Activated CD4-positive, alpha-beta T cell treated with anti-CD3 and anti-CD28 coated beads, Interleukin-2, amount 10 ng/mL, durations not matched to agents 24 days and 14 days (primary cell): ENCODE results near the gene TECR. TPM values are rescaled to one million over a fixed set of nuclear protein-coding genes. Genes with fewer than 3 reads are reported as not detected.

Source experiments
- DNase-seq: peaks from one replicate; pipeline ENCODE4 v3.0.0; 2022
- H3K27ac Mint-ChIP-seq: one replicate; pipeline ENCODE4 v1.8.0; 2022; ENCODE audit warnings: mild to moderate bottlenecking, mixed read lengths
- H3K27me3 Mint-ChIP-seq: one replicate; pipeline ENCODE4 v1.8.0; 2022; ENCODE audit warnings: mixed read lengths
- H3K36me3 Mint-ChIP-seq: one replicate; pipeline ENCODE4 v1.8.0; 2022; ENCODE audit warnings: low read depth, mild to moderate bottlenecking, mixed read lengths
- H3K4me1 Mint-ChIP-seq: one replicate; pipeline ENCODE4 v1.8.0; 2021; ENCODE audit warnings: mixed read lengths
- H3K4me3 Mint-ChIP-seq: one replicate; pipeline ENCODE4 v1.8.0; 2022; ENCODE audit warnings: mild to moderate bottlenecking, moderate library complexity, mixed read lengths
- H3K9me3 Mint-ChIP-seq: one replicate; pipeline ENCODE4 v1.8.0; 2021; ENCODE audit warnings: mixed read lengths
- intact Hi-C: fragments of 100-400 bp; cut with micrococcal nuclease; formaldehyde crosslinking; loops from one replicate; pipeline ENCODE4 v1.15.1; 2023
- total RNA-seq: library from RNA; stranded (reverse); gene quantifications from 2 replicates; pipeline ENCODE4 v1.2.3, GENCODE V29; 2022

Gene TECR, protein sequence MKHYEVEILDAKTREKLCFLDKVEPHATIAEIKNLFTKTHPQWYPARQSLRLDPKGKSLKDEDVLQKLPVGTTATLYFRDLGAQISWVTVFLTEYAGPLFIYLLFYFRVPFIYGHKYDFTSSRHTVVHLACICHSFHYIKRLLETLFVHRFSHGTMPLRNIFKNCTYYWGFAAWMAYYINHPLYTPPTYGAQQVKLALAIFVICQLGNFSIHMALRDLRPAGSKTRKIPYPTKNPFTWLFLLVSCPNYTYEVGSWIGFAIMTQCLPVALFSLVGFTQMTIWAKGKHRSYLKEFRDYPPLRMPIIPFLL
- 108 and 119 TPM in 2 replicates for total RNA-seq

- peak within 1 kb of the TSS; percentile 94 for H3K27ac Mint-ChIP-seq
- peaks cover 14% of the 10 kb centered on the region for H3K4me1 Mint-ChIP-seq
- H3K4me3 Mint-ChIP-seq: peak within 1 kb of the TSS; percentile 90
- peaks cover 4% of the 10 kb centered on the region for H3K36me3 Mint-ChIP-seq
- no peaks in the 10 kb centered on the region for H3K9me3 Mint-ChIP-seq
- peak; percentile 100 for DNase-seq
- intact Hi-C loops: loop anchor here (1.0 to 10.0 kb wide), 4 partner anchors 11 to 1615 kb away; partner anchors contain the start of genes DNAJB1 and SYCE2
- H3K27me3 Mint-ChIP-seq: no peaks in the 10 kb centered on the region
These were observed at the start of gene TECR for GRCh38 chr19:14529254-14530004. Gene TECR, plus strand, starts transcription at chr19:14529594. Its CDS starts 103 bp downstream, at chr19:14529697.

GRCh38 chr19:14479975-14480699 lies 49.3 kb upstream of the TECR start:
- Mint-ChIP-seq H3K27ac (no peak overlapping the region), H3K9me3 (no peaks in the 10 kb centered on the region), H3K4me3 (no peak overlapping the region), H3K27me3 (no peaks in the 10 kb centered on the region), H3K4me1 (peaks cover 14% of the 10 kb centered on the region), H3K36me3 (peaks cover 6% of the 10 kb centered on the region)
- intact Hi-C loops: loop anchor here (10.0 kb wide), 1 partner anchor 595 kb away; no protein-coding TSS in a partner anchor
- DNase-seq: peak; percentile 94

GRCh38 chr19:14480700-14481079 lies 48.7 kb upstream of the TECR start:
- Mint-ChIP-seq H3K27me3 (no peaks in the 10 kb centered on the region), H3K9me3 (no peaks in the 10 kb centered on the region), H3K4me1 (peaks cover 10% of the 10 kb centered on the region), H3K4me3 (no peak overlapping the region), H3K36me3 (peaks cover 6% of the 10 kb centered on the region), H3K27ac (no peak overlapping the region)
- intact Hi-C loops: no loop called here
- no peak for DNase-seq

DNA sequence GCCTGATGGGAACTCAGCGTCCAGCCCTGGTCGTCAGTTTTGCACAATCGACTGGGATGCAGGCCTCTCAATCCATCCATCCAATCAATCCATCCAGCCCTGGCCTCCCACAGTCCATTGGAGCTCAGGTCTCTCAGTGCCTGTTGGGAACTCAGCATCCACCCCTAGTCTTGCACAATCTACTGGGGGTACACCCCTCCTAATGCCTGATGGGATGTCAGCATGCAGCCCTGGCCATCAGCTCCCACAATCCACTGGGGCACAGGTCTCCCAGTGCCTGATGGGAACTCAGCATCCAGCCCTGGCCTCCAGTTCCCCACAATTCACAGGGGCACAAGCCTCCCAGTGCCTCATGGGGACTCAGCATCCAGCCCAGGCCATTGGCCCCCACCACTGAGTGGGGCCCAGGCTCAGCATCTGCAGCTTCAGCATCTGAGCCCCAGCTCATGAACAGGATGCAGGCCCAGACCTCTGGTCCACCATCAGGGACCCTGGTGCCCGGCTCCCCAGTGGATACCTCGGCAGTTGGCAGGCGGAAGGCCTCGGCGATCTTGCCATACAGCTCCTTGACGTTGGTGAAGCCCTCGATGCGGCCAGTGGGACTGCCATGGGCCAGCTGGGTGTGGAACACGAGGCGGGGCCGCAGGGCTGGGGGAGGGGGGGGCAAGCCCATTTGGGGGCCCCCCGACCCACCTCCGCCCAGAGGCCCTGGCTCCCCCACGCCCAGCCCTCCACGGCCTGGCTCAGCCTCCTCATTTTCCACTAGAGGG lies 47.0 kb upstream of the TECR start:
- DNase-seq: no peak
- H3K9me3 Mint-ChIP-seq: no peaks in the 10 kb centered on the region
- H3K27ac Mint-ChIP-seq: no peak overlapping the region
- intact Hi-C loops: no loop called here
- peaks cover 10% of the 10 kb centered on the region for H3K36me3 Mint-ChIP-seq
- H3K4me1 Mint-ChIP-seq: peaks cover 4% of the 10 kb centered on the region
- H3K4me3 Mint-ChIP-seq: no peak overlapping the region
- no peaks in the 10 kb centered on the region for H3K27me3 Mint-ChIP-seq

- Mint-ChIP-seq H3K4me3 (no peak overlapping the region), H3K36me3 (peaks cover 21% of the 10 kb centered on the region), H3K4me1 (peaks cover 6% of the 10 kb centered on the region), H3K27me3 (no peaks in the 10 kb centered on the region), H3K9me3 (no peaks in the 10 kb centered on the region), H3K27ac (no peak overlapping the region)
- intact Hi-C loops: no loop called here
- no peak for DNase-seq
These were observed 41.8 kb upstream of the TECR start for GRCh38 chr19:14487370-14488125.

- Mint-ChIP-seq H3K9me3 (no peaks in the 10 kb centered on the region), H3K36me3 (peaks cover 21% of the 10 kb centered on the region), H3K4me3 (no peak overlapping the region), H3K27ac (no peak overlapping the region), H3K4me1 (peaks cover 19% of the 10 kb centered on the region), H3K27me3 (no peaks in the 10 kb centered on the region)
- intact Hi-C loops: no loop called here
- no peak for DNase-seq
These were observed 36.5 kb upstream of the TECR start for GRCh38 chr19:14492756-14493337.

- DNase-seq: no peak
- H3K36me3 Mint-ChIP-seq: peaks cover 16% of the 10 kb centered on the region
- H3K27me3 Mint-ChIP-seq: no peaks in the 10 kb centered on the region
- no peaks in the 10 kb centered on the region for H3K9me3 Mint-ChIP-seq
- peak overlapping the region; percentile 20 for H3K27ac Mint-ChIP-seq
- H3K4me3 Mint-ChIP-seq: peak overlapping the region; percentile 87
- peaks cover 19% of the 10 kb centered on the region for H3K4me1 Mint-ChIP-seq
- intact Hi-C loops: no loop called here
These were observed 35.0 kb upstream of the TECR start for GRCh38 chr19:14494411-14494810.

DNA sequence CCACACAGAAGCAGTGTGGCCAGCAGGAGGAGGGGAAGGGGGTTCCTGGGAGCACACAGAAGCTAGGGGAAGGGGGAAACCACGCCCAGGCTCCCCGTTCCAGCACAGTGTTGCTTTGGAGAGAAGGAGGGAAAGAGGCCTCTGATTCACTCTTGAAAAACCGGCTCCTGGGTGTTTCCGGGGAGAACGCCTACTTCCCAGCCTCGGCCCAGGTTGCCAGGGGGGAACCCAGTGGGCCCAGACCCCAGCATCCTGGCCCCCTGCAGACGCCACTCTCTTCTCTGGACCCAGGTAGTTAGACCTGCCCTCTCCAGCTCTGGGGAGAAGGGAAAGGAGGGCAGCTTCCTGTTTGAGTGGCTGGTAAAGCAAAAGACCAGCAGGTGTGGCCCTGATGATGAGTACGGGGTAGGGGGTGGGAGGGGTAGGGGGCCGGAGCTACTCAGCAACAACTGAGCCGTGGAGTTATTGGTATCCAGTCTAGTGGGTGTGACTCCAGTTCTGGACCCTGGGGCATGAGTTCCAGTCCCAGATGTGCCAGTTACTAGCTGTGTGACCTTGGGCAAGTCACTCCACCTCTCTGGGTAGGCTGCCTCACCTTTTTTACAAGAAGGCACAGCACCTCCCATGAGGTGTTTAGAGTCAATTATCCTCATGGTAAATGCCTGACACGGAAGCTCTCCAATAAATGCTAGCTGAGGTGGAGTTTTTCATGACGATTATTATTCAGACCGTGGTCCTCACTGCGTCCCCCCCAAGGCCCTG lies 34.3 kb upstream of the TECR start:
- Mint-ChIP-seq H3K9me3 (no peaks in the 10 kb centered on the region), H3K4me1 (peaks cover 19% of the 10 kb centered on the region), H3K27me3 (no peaks in the 10 kb centered on the region), H3K27ac (peak overlapping the region; percentile 79), H3K4me3 (peak overlapping the region; percentile 87), H3K36me3 (peaks cover 12% of the 10 kb centered on the region)
- no peak for DNase-seq
- intact Hi-C loops: no loop called here

DNA sequence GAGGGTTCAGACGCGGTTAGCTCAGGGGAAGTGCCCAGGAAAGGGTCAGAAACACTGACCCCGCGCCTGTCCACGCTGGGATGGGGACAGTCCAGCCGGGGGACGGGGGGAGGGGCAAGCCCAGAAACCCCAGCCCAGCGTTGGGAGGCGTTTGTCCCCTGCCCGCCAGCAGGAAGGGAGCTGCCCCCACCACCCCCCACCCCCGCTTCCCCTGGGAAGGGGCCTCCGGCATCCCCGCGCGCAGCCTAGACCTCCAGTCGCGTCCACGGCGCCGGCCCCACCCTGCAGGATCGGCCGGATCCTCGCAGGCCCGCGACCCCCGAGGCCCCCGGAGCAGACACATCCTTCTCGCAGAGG lies 33.7 kb upstream of the TECR start:
- intact Hi-C loops: no loop called here
- Mint-ChIP-seq H3K27me3 (no peaks in the 10 kb centered on the region), H3K36me3 (peaks cover 12% of the 10 kb centered on the region)

GRCh38 chr19:14496029-14496833 lies 33.2 kb upstream of the TECR start, which contains the start of gene GIPC1:
Gene GIPC1, minus strand, starts transcription at chr19:14496127. Its CDS starts 13,151 bp downstream, at chr19:14482976.
- intact Hi-C loops: no loop called here
- peaks cover 19% of the 10 kb centered on the region for H3K4me1 Mint-ChIP-seq
- peak; percentile 97 for DNase-seq
- no peaks in the 10 kb centered on the region for H3K27me3 Mint-ChIP-seq
- peak within 1 kb of the TSS; percentile 79 for H3K27ac Mint-ChIP-seq
- peaks cover 12% of the 10 kb centered on the region for H3K36me3 Mint-ChIP-seq
- peak within 1 kb of the TSS; percentile 87 for H3K4me3 Mint-ChIP-seq
- H3K9me3 Mint-ChIP-seq: no peaks in the 10 kb centered on the region

More for the DNA sequence above, 33.7 kb upstream of the TECR start:
- H3K4me3 Mint-ChIP-seq: peak overlapping the region; percentile 87
- H3K4me1 Mint-ChIP-seq: peaks cover 19% of the 10 kb centered on the region
- H3K9me3 Mint-ChIP-seq: no peaks in the 10 kb centered on the region
- peak overlapping the region; percentile 79 for H3K27ac Mint-ChIP-seq
- no peak for DNase-seq

DNA sequence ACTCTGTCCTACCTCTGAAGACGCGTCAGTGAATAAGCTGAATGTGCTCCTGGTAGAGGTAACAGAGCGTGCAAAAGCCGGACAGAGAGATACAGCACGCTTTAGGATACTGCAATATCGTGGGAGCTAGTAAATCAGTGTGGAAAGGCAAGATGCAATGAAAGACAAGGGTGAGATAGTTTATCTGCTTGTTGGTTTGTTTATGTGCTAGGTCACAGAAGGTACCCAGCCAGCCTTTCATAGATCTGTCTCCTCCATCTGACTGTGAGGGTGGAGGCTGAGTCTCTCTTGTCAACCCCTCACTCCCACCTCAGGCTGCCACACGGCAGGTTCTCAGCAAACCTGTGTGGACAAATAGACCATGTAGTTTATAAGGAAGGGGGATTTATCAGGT lies 32.6 kb upstream of the TECR start:
- Mint-ChIP-seq H3K27me3 (no peaks in the 10 kb centered on the region), H3K36me3 (peaks cover 9% of the 10 kb centered on the region), H3K4me1 (peaks cover 18% of the 10 kb centered on the region), H3K27ac (no peak overlapping the region), H3K9me3 (no peaks in the 10 kb centered on the region), H3K4me3 (peak overlapping the region; percentile 83)
- intact Hi-C loops: no loop called here
- no peak for DNase-seq
